Embryonic facial prominence (tissue), 1 donor: ENCODE results near the gene ACR.

Source experiments
- DNase-seq: peaks from one replicate; pipeline ENCODE4 v3.0.0-alpha.2; 2016; ENCODE audit errors: extremely low spot score

ACR gene

GRCh38 chr22:50717709-50718351 lies 20.2 kb upstream of the ACR start:
- no peak for DNase-seq

GRCh38 chr22:50718352-50718709 lies 19.7 kb upstream of the ACR start:
- no peak for DNase-seq

- no peak for DNase-seq
Measured at GRCh38 chr22:50719814-50720300, 18.1 kb upstream of the ACR start.

GRCh38 chr22:50720301-50721256 lies 17.4 kb upstream of the ACR start:
- DNase-seq: no peak

- DNase-seq: no peak
Measured at GRCh38 chr22:50721257-50721844, 16.7 kb upstream of the ACR start.

- DNase-seq: no peak
Measured at GRCh38 chr22:50722048-50722701, 15.8 kb upstream of the ACR start.

- DNase-seq: no peak
Measured at GRCh38 chr22:50722716-50723428, 15.1 kb upstream of the ACR start.

GRCh38 chr22:50723991-50724390 lies 14.0 kb upstream of the ACR start:
- no peak for DNase-seq

GRCh38 chr22:50724616-50725015 lies 13.4 kb upstream of the ACR start:
- DNase-seq: no peak

GRCh38 chr22:50725597-50725996 lies 12.4 kb upstream of the ACR start:
- no peak for DNase-seq

GRCh38 chr22:50726643-50727340 lies 11.2 kb upstream of the ACR start:
- DNase-seq: no peak

GRCh38 chr22:50727678-50728522 lies 10.1 kb upstream of the ACR start:
- no peak for DNase-seq

- DNase-seq: no peak
Measured at GRCh38 chr22:50728523-50728931, 9.5 kb upstream of the ACR start.

GRCh38 chr22:50729391-50730012 lies 8.5 kb upstream of the ACR start:
- no peak for DNase-seq

GRCh38 chr22:50730013-50730891 lies 7.8 kb upstream of the ACR start:
- DNase-seq: no peak

- no peak for DNase-seq
Measured at GRCh38 chr22:50730941-50731661, 6.9 kb upstream of the ACR start.

- DNase-seq: peak; percentile 5
Measured at GRCh38 chr22:50731811-50732624, 6.0 kb upstream of the ACR start.
